Measurements from ENCODE around the gene THRB.

DNA sequence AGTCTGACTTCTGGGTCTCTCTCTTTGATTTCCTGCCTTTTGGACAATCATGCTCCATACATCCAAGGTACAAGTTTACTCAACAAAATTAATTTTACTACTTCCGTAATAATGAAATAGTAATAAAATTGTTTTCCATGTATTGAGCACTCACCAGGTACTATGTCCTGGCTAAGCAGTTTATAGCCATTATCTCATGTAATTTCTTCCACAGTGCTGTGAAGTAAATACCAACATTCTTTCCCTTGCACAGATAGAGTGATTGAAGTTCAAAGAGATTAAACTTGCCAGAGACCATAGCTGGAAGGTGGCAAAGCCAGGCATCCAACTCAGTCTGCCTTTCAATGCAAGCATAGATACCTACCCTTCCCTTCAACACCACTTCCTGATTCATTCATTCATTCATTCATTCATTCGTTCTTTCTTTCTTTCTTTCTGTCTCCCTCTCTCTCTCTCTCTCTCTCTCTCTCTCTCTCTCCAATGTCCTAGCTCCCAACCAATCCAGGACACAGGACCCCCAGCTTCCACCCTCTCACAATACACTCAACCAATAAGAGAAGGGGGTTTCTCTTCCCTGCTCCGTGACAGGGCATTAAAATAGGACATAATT, 12.4 kb downstream of the THRB start:
- TF ChIP-seq POLR2A (IDR thresholded peaks at IDR 0.05) (no peak), CTCF (IDR thresholded peaks at IDR 0.05) (no peak)

All from vagina (tissue), 2 donors.